Central memory CD8-positive, alpha-beta T cell (primary cell): ENCODE results near the gene RAB24.

Source experiments
- ATAC-seq: fragments of 150-1000 bp; cut with Tn5 transposase; replicated peaks from 2 replicates; pipeline ENCODE4 v1.10.0; 2022; ENCODE audit warnings: mild to moderate bottlenecking, moderate FRiP score, moderate number of reproducible peaks; ENCODE audit not compliant: poor library complexity, severe bottlenecking; ENCODE audit errors: extremely low read depth
- DNase-seq, 2 donors: peaks; one replicate each; pipeline ENCODE4 v3.0.0; 2021; ENCODE audit warnings: low spot score in 2 of 2
- H3K27ac Mint-ChIP-seq: one replicate; pipeline ENCODE4 v1.8.0; 2022; ENCODE audit warnings: low read depth, mild to moderate bottlenecking, moderate library complexity, mixed read lengths
- H3K27me3 Mint-ChIP-seq: one replicate; pipeline ENCODE4 v1.8.0; 2022; ENCODE audit warnings: mixed read lengths
- H3K36me3 Mint-ChIP-seq: one replicate; pipeline ENCODE4 v1.8.0; 2022; ENCODE audit warnings: mild to moderate bottlenecking, moderate library complexity, mixed read lengths; ENCODE audit not compliant: insufficient read depth
- H3K4me1 Mint-ChIP-seq: one replicate; pipeline ENCODE4 v1.8.0; 2022; ENCODE audit warnings: mixed read lengths
- H3K4me3 Mint-ChIP-seq: one replicate; pipeline ENCODE4 v1.8.0; 2022; ENCODE audit warnings: mild to moderate bottlenecking, moderate library complexity, mixed read lengths
- H3K9me3 Mint-ChIP-seq: one replicate; pipeline ENCODE4 v1.8.0; 2022; ENCODE audit warnings: mixed read lengths

Gene RAB24

DNA sequence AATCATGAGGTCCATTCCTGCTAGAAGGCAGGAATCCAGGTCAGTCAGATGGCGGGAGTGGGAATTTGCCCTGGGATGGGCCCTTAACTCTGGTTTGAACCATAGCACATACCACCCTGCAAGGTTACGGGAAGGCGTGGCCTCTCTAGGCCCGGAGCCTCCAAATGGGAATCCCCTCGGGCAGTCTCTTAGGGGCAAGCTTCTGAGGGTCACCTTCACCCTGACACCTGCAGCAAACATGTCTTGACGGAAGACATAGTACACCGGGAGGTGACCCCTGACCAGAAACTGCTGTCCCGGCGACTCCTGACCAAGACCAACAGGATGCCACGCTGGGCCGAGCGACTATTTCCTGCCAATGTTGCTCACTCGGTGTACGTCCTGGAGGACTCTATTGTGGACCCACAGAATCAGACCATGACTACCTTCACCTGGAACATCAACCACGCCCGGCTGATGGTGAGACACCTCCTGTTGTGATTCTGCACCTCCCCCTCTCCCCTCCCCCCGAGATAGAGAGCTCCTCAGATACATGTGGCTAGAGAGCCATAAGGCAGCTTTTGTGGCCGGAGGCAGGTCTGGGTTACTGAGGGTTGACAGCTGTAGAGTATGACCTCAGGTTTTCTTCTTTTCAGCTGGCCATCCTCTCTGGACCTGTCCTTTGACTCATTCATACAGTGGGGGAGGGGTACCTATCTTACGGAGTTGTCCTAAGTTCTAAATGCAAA is 1.0 kb upstream of the RAB24 start:
- H3K36me3 Mint-ChIP-seq = peaks cover 32% of the 10 kb centered on the region
- DNase-seq (no peak), ATAC-seq (no peak)
- H3K4me1 Mint-ChIP-seq = peaks cover 73% of the 10 kb centered on the region
- peak overlapping the region; percentile 85 for H3K27ac Mint-ChIP-seq
- peak overlapping the region; percentile 87 for H3K4me3 Mint-ChIP-seq
- H3K27me3 Mint-ChIP-seq = no peaks in the 10 kb centered on the region
- no peaks in the 10 kb centered on the region for H3K9me3 Mint-ChIP-seq

- peak overlapping the region; percentile 87 for H3K4me3 Mint-ChIP-seq
- H3K9me3 Mint-ChIP-seq = no peaks in the 10 kb centered on the region
- no peak for DNase-seq
- H3K27ac Mint-ChIP-seq = peak overlapping the region; percentile 85
- peaks cover 34% of the 10 kb centered on the region for H3K36me3 Mint-ChIP-seq
- H3K4me1 Mint-ChIP-seq = peaks cover 74% of the 10 kb centered on the region
- ATAC-seq = peak; percentile 2
- no peaks in the 10 kb centered on the region for H3K27me3 Mint-ChIP-seq
These were observed 439 bp upstream of the RAB24 start for GRCh38 chr5:177303925-177304391.

DNA sequence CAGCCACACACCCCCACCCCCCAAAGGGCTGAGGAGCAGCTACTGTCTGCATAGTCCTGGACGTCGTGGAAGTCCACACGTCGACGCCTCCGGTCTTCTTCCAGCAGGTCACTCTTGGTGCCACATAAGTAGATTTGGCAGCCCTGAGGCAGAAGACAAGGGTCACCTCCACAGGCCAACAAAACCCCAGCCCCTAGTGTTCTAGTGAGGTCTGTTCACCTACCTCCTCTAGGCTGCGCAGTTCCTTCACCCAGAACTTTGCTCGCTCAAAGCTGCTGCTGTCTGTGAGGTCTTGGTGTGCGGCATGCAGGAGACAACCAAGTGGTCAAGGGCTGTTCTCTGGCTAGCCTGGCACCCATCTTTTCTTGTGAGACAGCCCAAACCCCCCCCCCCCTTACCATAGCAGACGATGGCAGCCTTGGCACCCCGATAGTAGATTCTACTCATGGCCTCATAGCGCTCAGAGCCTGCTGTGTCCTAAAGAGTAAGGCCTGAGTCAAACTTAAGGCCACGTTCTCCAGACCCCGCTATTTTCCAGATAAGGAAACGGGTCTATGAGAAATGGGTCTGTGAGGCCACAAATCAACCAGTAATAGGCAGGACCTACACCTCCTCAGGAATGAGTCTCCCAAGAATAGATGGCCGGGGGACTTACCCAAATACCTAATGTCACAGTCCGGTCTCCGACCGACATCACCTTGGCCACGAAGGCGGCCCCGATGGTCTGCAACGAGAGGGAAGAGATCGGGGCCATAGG is 987 bp downstream of the RAB24 start:
- peaks cover 36% of the 10 kb centered on the region for H3K36me3 Mint-ChIP-seq

GRCh38 chr5:177301503-177302165 is 1.9 kb downstream of the RAB24 start:
- H3K27me3 Mint-ChIP-seq = no peaks in the 10 kb centered on the region
- peak overlapping the region; percentile 87 for H3K4me3 Mint-ChIP-seq
- peaks cover 33% of the 10 kb centered on the region for H3K36me3 Mint-ChIP-seq
- no peak for DNase-seq
- H3K4me1 Mint-ChIP-seq = peaks cover 79% of the 10 kb centered on the region
- H3K9me3 Mint-ChIP-seq = no peaks in the 10 kb centered on the region
- H3K27ac Mint-ChIP-seq = peak overlapping the region; percentile 91
- ATAC-seq = no peak

More for the DNA sequence above, 987 bp downstream of the RAB24 start:
- ATAC-seq (no peak), DNase-seq (no peak)
- H3K4me1 Mint-ChIP-seq = peaks cover 75% of the 10 kb centered on the region
- H3K27me3 Mint-ChIP-seq = no peaks in the 10 kb centered on the region
- H3K4me3 Mint-ChIP-seq = peak overlapping the region; percentile 87
- peak overlapping the region; percentile 85 for H3K27ac Mint-ChIP-seq
- H3K9me3 Mint-ChIP-seq = no peaks in the 10 kb centered on the region

DNA sequence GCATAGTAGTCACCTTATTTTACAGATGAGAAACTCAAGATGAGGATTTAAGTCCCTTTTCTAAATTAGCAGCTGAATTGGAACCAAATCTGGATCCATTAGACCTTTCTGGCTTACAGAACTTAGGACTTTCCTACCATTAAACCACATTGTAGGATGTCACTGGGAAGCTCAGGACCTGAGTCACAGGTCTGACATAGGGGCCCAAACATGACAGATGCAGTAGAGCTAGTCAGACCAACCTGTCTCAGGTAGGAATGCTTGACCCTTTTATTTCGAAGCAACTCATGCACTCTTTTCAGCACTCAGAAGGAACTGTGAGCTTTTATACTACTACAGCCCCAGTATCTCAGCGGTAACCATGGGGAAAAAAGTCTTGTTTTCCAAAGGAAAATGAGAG is 2.6 kb downstream of the RAB24 start:
- peaks cover 31% of the 10 kb centered on the region for H3K36me3 Mint-ChIP-seq
- H3K4me1 Mint-ChIP-seq = peaks cover 81% of the 10 kb centered on the region

DNA sequence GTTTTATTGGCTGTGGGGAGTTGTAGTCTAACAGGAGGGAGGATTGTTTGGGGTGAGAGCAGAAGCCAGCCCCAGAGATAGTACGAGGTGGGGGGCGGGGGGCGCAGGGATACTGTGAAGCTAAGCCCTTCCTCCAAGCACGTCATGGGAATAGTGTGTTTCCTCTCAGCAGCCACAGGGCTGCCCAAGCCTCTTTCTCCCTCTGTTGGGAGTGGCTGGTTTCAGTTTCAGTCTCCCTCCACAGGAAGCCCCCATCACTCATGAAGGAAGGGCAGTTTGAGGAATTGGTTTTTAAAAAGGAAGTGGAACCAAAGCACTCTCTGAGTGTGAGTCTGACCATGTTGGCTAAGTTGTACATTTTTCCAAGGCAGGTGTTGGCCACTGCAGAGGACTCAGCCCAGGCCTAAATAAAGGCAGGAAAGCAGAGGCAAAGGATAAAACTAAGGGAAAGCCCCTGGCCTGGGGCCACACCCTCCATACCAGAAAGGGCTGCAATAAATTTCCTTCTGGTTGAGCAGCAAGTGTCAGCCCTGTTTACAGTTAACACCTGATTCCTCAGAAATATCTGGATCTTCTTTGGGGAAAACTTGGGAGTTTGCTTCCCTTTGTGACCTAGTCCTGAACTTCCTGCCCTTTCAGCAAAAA is 3.2 kb downstream of the RAB24 start:
- peak overlapping the region; percentile 91 for H3K27ac Mint-ChIP-seq
- H3K4me3 Mint-ChIP-seq = peak overlapping the region; percentile 73
- peaks cover 81% of the 10 kb centered on the region for H3K4me1 Mint-ChIP-seq
- no peaks in the 10 kb centered on the region for H3K9me3 Mint-ChIP-seq
- no peaks in the 10 kb centered on the region for H3K27me3 Mint-ChIP-seq
- peaks cover 29% of the 10 kb centered on the region for H3K36me3 Mint-ChIP-seq
- peak; percentile 68 for ATAC-seq
- peak in 1 of 2 donors; percentile 60 for DNase-seq

More for the DNA sequence above, 2.6 kb downstream of the RAB24 start:
- DNase-seq (no peak), ATAC-seq (no peak)
- Mint-ChIP-seq H3K27me3 (no peaks in the 10 kb centered on the region), H3K4me3 (peak overlapping the region; percentile 73), H3K27ac (peak overlapping the region; percentile 91), H3K9me3 (no peaks in the 10 kb centered on the region)

- DNase-seq (no peak), ATAC-seq (no peak)
- H3K9me3 Mint-ChIP-seq = no peaks in the 10 kb centered on the region
- peak overlapping the region; percentile 91 for H3K27ac Mint-ChIP-seq
- H3K4me1 Mint-ChIP-seq = peaks cover 76% of the 10 kb centered on the region
- H3K4me3 Mint-ChIP-seq = peak overlapping the region; percentile 73
- peaks cover 26% of the 10 kb centered on the region for H3K36me3 Mint-ChIP-seq
- no peaks in the 10 kb centered on the region for H3K27me3 Mint-ChIP-seq
These were observed 3.8 kb downstream of the RAB24 start for GRCh38 chr5:177299697-177300096.

- Mint-ChIP-seq H3K27me3 (no peaks in the 10 kb centered on the region), H3K9me3 (no peaks in the 10 kb centered on the region), H3K36me3 (peaks cover 27% of the 10 kb centered on the region), H3K4me3 (no peak overlapping the region), H3K27ac (no peak overlapping the region), H3K4me1 (peaks cover 63% of the 10 kb centered on the region)
- no peak for DNase-seq
- ATAC-seq = no peak
These were observed 5.6 kb downstream of the RAB24 start for GRCh38 chr5:177297922-177298321.

GRCh38 chr5:177296581-177296980 is 6.9 kb downstream of the RAB24 start:
- Mint-ChIP-seq H3K4me3 (peak overlapping the region; percentile 6), H3K9me3 (no peaks in the 10 kb centered on the region), H3K36me3 (peaks cover 35% of the 10 kb centered on the region), H3K27me3 (no peaks in the 10 kb centered on the region), H3K4me1 (peaks cover 50% of the 10 kb centered on the region), H3K27ac (peak overlapping the region; percentile 61)
- DNase-seq (no peak), ATAC-seq (no peak)

GRCh38 chr5:177295924-177296323 is 7.6 kb downstream of the RAB24 start:
- no peak for DNase-seq
- Mint-ChIP-seq H3K9me3 (no peaks in the 10 kb centered on the region), H3K4me3 (peak overlapping the region; percentile 9), H3K27ac (peak overlapping the region; percentile 59), H3K36me3 (peaks cover 37% of the 10 kb centered on the region), H3K27me3 (no peaks in the 10 kb centered on the region), H3K4me1 (peaks cover 45% of the 10 kb centered on the region)
- ATAC-seq = no peak

GRCh38 chr5:177294632-177295031 is 8.9 kb downstream of the RAB24 start:
- H3K27me3 Mint-ChIP-seq = no peaks in the 10 kb centered on the region
- peaks cover 40% of the 10 kb centered on the region for H3K36me3 Mint-ChIP-seq
- peaks cover 32% of the 10 kb centered on the region for H3K4me1 Mint-ChIP-seq
- H3K4me3 Mint-ChIP-seq = no peak overlapping the region
- H3K27ac Mint-ChIP-seq = no peak overlapping the region
- ATAC-seq = no peak
- DNase-seq = no peak
- no peaks in the 10 kb centered on the region for H3K9me3 Mint-ChIP-seq
